Fibroblast of the conjunctiva (primary cell): ENCODE measurements around the gene FKBP5.
"Not testable (repeated sequence)": the region's sequence is repeated elsewhere in the genome, so short reads cannot be mapped to it uniquely, and the experiment has no call there.

Source experiments
- DNase-seq: peaks from one replicate; pipeline ENCODE4 v3.0.0-alpha.2; 2010; ENCODE audit warnings: low read depth

FKBP5 gene

GRCh38 chr6:35688605-35689322, at the start of gene FKBP5:
FKBP5 (minus strand) TSS chr6:35688915; CDS start chr6:35642824, 46,091 bp downstream.
- peak; percentile 87 for DNase-seq

DNA sequence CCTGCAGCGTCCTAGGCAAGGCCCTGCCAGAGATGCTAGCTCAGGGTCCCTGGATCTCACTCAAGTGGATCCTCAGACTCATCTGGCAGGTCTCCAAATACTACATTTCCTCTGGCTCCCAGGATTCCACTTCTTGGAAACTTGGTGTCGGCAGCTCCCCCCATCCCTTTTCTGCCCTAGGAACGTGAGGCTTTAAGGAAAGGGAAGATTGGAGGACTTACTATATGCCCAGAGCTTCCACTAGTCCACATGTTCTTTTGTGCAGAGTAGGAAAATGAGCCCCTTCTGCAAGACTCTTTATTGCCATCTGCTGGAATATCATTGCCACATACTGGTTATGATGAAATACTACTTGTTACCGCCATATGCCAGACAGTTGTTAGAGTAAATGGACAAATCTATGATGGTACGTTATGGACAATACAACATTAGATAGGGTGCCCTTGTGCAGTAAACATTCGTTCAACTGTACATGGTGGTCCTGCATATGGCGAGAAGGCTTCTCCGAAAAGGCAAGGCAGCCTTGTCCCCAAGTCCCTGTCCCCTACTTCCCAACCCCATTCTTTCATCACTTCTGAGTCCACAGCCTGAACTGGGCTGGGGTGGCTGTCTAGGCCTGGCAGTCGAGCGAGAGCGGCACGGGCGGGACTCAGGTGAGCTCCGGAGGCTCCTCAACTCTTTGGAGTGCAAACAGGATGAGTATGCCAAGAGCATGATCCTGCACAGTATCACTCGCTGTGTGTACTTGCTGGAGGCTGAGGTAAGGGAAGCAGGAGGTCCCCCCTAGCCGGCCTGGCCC, 48.9 kb upstream of the FKBP5 start:
- DNase-seq: peak; percentile 89

GRCh38 chr6:35736982-35737412, 48.3 kb upstream of the FKBP5 start, which contains the start of gene ARMC12:
ARMC12 (plus strand) TSS chr6:35737032; CDS start chr6:35737109, 77 bp downstream.
- DNase-seq: no peak

GRCh38 chr6:35736253-35736894, 47.7 kb upstream of the FKBP5 start:
- DNase-seq: peak; percentile 43

GRCh38 chr6:35735452-35735851, 46.7 kb upstream of the FKBP5 start:
- no peak for DNase-seq

DNA sequence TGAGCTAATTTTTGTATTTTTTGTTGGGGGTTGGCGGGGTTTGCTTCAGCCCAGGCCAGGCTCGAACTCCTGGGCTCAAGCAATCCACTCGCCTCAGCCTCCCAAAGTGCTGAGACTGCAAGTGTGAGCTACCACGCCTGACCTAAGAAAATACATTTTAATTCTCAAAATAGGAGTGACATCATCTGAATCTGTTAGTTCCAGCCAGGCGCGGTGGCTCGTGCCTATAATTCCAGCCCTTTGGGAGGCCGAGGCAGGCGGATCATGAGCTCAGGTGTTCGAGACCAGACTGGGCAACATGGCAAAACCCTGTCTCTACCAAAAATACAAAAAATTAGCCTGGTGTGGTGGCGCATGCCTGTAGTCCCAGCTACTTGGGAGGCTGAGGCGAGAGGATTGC, 45.6 kb upstream of the FKBP5 start:
- not testable (repeated sequence) for DNase-seq

GRCh38 chr6:35733633-35734032, 44.9 kb upstream of the FKBP5 start:
- DNase-seq: no peak

DNA sequence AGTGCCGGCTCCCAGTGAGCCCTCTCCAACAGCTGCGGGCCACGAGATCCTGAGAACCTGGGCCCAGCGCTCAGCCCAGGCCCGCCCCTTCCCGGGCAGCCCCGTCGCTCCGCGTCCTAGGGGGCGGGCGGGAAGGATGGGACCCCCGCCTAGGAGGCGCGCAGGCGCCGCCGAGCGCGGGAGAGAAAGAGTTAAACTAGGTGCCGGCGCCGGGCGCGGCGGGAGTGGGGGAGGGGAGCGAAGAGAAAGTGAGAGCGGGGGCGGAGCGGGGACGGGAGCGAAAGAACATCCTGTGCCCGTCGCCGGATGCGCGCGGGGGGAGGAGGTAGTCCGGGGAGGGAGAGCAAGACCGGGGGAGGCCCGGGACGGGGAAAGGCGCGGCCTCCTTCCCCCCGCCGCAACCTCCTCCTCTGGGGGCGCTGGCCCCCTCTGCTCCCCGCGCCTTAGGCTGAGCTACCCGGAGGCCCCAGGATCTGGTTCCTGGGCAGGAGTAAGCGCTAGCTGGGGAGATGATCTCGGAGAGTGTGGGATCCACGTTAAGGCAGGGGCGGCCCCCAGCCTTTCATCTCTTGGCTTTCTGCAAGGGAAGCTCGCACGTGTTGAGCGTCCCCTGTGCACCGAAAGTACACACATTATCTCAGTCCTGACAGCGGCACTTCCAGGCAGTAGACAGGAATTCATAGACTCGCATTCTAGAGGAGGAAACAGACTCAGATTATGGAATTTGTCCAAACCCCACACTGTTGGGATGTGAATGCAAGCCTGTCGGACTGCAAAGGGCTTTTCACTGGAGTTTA, 43.2 kb upstream of the FKBP5 start:
- DNase-seq: peak; percentile 95

- DNase-seq: peak; percentile 87
Measured at GRCh38 chr6:35731414-35731735, 42.7 kb upstream of the FKBP5 start.

- no peak for DNase-seq
Measured at GRCh38 chr6:35730745-35731413, 42.2 kb upstream of the FKBP5 start.

DNA sequence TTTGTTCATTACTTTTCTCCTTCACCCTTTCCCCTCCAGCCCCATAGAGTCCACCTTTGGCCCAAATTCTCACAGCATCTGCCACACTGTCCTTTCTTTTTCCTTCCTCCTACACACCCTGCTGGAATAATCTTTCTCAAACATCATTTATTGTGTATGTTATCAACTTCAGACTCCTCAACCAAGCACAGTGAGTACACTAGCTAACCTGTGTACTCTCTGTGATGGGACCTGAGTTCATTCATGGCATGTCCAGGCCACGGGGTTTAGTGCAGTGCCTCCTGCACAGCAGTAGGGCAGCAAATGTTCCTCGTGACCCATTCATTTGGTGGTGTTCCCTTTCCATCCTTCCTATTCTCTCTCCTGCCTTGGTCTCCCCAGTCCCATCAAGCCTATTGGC, 41.0 kb upstream of the FKBP5 start:
- no peak for DNase-seq

GRCh38 chr6:35728683-35729678, 40.3 kb upstream of the FKBP5 start:
- no peak for DNase-seq

DNA sequence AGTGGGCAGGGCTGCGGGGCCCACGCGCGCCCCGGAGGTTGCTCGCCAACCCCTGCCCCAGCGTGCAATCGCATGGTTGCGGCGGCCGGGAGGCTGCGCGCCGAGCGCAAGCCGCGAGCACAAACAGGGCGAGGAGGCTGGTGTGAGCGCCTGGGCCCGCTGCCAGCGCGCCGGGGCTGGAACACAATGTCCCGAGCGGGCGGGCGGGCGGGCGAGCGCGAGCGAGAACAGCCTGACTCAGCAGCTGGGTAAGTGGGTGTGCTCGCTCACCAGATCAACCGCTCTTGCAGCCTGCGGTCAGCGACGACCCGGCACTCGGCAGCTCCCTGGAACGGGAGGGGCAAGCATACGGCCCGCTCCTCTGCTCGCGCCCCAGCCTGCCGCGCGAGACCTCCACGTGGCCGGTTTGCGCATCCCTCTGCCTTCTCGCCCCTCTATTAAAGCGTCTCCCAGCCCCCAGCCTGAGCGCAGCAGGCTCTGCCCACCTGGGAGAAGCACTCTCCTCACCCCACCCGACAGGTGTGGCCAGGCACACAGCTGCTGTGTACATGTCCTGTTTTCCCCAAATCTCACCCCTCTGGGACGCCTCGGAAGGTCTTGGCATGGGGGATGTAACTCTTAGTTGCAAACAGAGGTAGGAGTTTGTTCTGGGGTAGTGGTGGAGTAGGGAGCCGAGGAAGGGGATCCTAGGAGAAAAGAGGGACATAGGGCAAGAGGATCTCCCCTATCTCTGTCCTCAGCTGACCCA, 39.4 kb upstream of the FKBP5 start:
- peak; percentile 98 for DNase-seq

DNA sequence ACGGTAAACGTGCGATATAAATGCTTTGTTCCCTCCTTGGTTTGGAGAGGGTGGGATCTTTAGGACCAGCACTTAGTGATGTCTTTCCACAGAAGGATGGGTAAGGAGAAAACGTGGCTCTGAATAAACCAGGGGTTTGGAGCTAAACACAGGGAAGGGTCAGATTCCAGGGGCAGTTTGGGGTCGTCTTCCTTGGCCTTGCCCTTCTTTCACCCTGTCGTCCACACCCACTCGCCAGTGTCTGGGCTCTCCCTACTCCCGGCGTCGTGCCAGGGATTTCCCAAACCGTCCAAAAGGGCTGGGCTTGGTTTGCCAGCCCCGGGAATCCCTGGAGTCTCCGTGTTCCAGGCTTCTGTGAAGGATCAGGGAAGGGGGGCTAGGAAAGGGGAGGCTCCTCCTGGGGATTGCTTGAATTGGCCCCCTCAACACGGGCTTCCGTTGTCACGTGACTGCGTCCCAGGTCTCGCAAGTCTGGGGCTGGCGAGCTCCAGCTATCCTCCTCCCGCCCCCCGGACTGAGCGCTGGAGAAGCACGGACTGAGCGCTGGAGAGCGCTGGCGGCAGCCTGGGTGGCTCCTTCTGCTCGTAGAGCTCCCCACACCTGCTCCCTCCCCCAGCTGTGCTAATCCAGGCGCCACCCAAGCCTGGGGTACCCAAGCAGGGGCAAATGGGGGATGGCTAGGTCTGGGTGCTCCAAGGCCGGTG, 38.7 kb upstream of the FKBP5 start:
- DNase-seq: peak; percentile 95

GRCh38 chr6:35725721-35726438, 37.2 kb upstream of the FKBP5 start:
- DNase-seq: peak; percentile 72

DNA sequence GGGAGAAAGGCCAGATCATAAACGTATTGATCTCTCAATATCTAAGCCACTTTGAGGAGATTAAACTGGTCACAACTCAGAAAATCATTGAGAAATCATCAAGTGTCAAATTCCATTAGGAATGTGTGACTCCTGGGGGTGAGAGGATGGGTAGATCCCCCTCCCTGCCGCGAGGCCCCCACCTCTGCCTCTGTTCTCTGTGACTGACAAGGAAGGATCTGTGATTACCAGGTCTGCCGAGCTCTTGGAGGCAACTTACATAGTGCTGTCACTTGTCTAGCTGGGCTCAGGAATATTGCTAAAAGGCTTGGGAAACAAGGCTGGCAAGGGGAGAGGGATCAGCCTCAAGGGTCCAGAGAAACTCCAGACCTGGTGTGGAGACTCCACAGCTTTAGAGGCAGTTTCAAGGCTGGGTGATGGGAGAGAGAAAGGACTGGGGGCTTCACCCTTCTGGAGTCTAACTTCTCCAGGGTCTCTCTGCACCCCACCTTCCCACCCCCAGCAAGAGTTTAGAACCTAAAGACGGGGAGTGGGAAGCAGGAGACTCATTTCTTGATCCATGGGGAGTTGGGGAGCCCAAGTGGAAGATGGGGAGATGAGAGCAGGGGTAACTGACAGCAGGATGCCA, 36.5 kb upstream of the FKBP5 start:
- no peak for DNase-seq

DNA sequence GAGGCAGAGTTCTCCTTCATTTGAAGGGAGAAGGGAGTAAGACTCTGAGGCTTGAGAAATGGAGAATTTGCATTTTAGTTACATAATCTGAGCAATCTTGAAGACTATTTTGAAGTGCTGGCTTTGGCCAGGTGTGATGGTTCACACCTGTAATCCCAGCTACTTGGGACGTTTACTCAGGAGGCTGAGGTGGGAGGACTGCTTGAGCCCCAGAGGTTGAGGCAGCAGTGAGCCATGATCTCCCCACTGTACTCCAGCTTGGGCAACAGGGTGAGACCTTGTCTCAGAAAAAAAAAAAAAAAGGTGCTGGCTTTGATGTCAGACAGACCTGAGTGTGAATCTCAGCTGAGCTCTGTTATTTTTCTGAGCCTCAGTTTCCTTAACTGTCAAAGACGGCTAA, 35.8 kb upstream of the FKBP5 start:
- DNase-seq: no peak

DNA sequence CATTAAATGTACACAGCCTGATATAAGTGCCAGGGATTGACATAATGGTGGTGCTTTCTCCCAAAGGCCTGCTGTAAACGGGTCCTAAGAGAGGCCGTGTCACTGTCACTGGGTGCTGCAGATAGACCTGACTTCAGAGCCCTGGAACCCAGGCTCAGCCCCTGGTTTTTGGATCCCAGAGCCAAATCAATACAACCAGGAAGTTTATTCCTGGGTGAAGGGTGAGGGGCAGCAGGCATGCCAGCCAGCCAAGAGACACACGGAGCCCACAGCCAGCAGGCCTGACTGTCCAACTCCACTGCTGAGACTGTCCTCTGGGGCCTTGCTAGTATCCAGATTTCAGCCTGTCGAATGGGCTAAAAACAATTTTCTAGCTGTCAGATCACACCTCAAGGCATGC, 35.3 kb upstream of the FKBP5 start:
- no peak for DNase-seq
